ENCODE results near the gene LIME1. TPM values are rescaled to one million over a fixed set of nuclear protein-coding genes. Genes with fewer than 3 reads are reported as not detected.

LIME1 gene
- total RNA-seq, 2 donors from 2014 or later, result 7.6 to 10.1 TPM

- Histone ChIP-seq H3K27ac (ENCODE audit: low read depth, low read length) (no peak overlapping the region), H3K4me1 (ENCODE audit: control insufficient read depth, insufficient read depth, low read length) (no peaks in the 10 kb centered on the region), H3K9me3 (ENCODE audit: control insufficient read depth, low read length) (no peaks in the 10 kb centered on the region), H3K9ac (ENCODE audit: extremely low read depth, low read length, poor library complexity, severe bottlenecking) (no peak overlapping the region), H3K4me3 (ENCODE audit: low read length) (no peak overlapping the region), H3K36me3 (ENCODE audit: control insufficient read depth, insufficient read depth, low read length) (peaks cover 13% of the 10 kb centered on the region), H3K27me3 (ENCODE audit: control insufficient read depth, insufficient read depth, low read length, poor library complexity, severe bottlenecking) (no peaks in the 10 kb centered on the region)
- WGBS, 2 experiments (ENCODE audit: insufficient coverage in 1 of 2, insufficient read length in 1 of 2), result 94% methylated on average over 11 of the region's 11 CpGs
- H3K4me3 Mint-ChIP-seq, result no peak overlapping the region
- DNase-seq, result peak; percentile 37
- H3K36me3 Mint-ChIP-seq (ENCODE audit: low read depth), result peaks cover 9% of the 10 kb centered on the region
- H3K4me1 Mint-ChIP-seq, result peaks cover 4% of the 10 kb centered on the region
- no peaks in the 10 kb centered on the region for H3K27me3 Mint-ChIP-seq (ENCODE audit: insufficient read depth)
- no peaks in the 10 kb centered on the region for H3K9me3 Mint-ChIP-seq
- TF ChIP-seq CTCF (conservative IDR thresholded peaks at IDR 0.05), result no peak
- H3K27ac Mint-ChIP-seq, result no peak overlapping the region
Observed at GRCh38 chr20:63748934-63749270, 12.4 kb downstream of the LIME1 start.

GRCh38 chr20:63749597-63750508 lies 13.4 kb downstream of the LIME1 start:
- Histone ChIP-seq H3K36me3 (ENCODE audit: control insufficient read depth, insufficient read depth, low read length) (peaks cover 6% of the 10 kb centered on the region), H3K9ac (ENCODE audit: extremely low read depth, low read length, poor library complexity, severe bottlenecking) (no peak overlapping the region), H3K27ac (ENCODE audit: low read depth, low read length) (no peak overlapping the region), H3K4me3 (ENCODE audit: low read length) (no peak overlapping the region), H3K4me1 (ENCODE audit: control insufficient read depth, insufficient read depth, low read length) (no peaks in the 10 kb centered on the region), H3K9me3 (ENCODE audit: control insufficient read depth, low read length) (no peaks in the 10 kb centered on the region), H3K27me3 (ENCODE audit: control insufficient read depth, insufficient read depth, low read length, poor library complexity, severe bottlenecking) (no peaks in the 10 kb centered on the region)
- Mint-ChIP-seq H3K36me3 (ENCODE audit: low read depth) (peaks cover 12% of the 10 kb centered on the region), H3K9me3 (no peaks in the 10 kb centered on the region), H3K4me1 (peaks cover 6% of the 10 kb centered on the region), H3K4me3 (no peak overlapping the region), H3K27ac (no peak overlapping the region), H3K27me3 (ENCODE audit: insufficient read depth) (no peaks in the 10 kb centered on the region)
- TF ChIP-seq CTCF (conservative IDR thresholded peaks at IDR 0.05), result no peak
- 94 to 95% methylated on average over 8 to 16 of the region's 16 CpGs for WGBS, 2 experiments (ENCODE audit: insufficient coverage in 1 of 2, insufficient read length in 1 of 2)
- DNase-seq, result peak; percentile 35

GRCh38 chr20:63750807-63751470 lies 14.5 kb downstream of the LIME1 start:
- no peaks in the 10 kb centered on the region for H3K4me1 ChIP-seq (ENCODE audit: control insufficient read depth, insufficient read depth, low read length)
- Mint-ChIP-seq H3K27ac (no peak overlapping the region), H3K36me3 (ENCODE audit: low read depth) (peaks cover 6% of the 10 kb centered on the region), H3K9me3 (no peaks in the 10 kb centered on the region), H3K27me3 (ENCODE audit: insufficient read depth) (no peaks in the 10 kb centered on the region), H3K4me3 (no peak overlapping the region), H3K4me1 (peaks cover 6% of the 10 kb centered on the region)
- peak overlapping the region; percentile 53 for H3K27ac ChIP-seq (ENCODE audit: low read depth, low read length)
- H3K4me3 ChIP-seq (ENCODE audit: low read length), result no peak overlapping the region
- WGBS, 2 experiments (ENCODE audit: insufficient coverage in 1 of 2, insufficient read length in 1 of 2), result 78 to 88% methylated on average over 17 to 26 of the region's 26 CpGs
- DNase-seq, result peak; percentile 67
- no peaks in the 10 kb centered on the region for H3K27me3 ChIP-seq (ENCODE audit: control insufficient read depth, insufficient read depth, low read length, poor library complexity, severe bottlenecking)
- no peaks in the 10 kb centered on the region for H3K9me3 ChIP-seq (ENCODE audit: control insufficient read depth, low read length)
- H3K9ac ChIP-seq (ENCODE audit: extremely low read depth, low read length, poor library complexity, severe bottlenecking), result no peak overlapping the region
- no peak for TF ChIP-seq CTCF (conservative IDR thresholded peaks at IDR 0.05)
- H3K36me3 ChIP-seq (ENCODE audit: control insufficient read depth, insufficient read depth, low read length), result peaks cover 12% of the 10 kb centered on the region
